ENCODE data around the gene FBP2. TPM values are rescaled to one million over a fixed set of nuclear protein-coding genes. Genes with fewer than 3 reads are reported as not detected.

Gene FBP2
- total RNA-seq, 1 experiment from 2014 or later, result not detected

DNA sequence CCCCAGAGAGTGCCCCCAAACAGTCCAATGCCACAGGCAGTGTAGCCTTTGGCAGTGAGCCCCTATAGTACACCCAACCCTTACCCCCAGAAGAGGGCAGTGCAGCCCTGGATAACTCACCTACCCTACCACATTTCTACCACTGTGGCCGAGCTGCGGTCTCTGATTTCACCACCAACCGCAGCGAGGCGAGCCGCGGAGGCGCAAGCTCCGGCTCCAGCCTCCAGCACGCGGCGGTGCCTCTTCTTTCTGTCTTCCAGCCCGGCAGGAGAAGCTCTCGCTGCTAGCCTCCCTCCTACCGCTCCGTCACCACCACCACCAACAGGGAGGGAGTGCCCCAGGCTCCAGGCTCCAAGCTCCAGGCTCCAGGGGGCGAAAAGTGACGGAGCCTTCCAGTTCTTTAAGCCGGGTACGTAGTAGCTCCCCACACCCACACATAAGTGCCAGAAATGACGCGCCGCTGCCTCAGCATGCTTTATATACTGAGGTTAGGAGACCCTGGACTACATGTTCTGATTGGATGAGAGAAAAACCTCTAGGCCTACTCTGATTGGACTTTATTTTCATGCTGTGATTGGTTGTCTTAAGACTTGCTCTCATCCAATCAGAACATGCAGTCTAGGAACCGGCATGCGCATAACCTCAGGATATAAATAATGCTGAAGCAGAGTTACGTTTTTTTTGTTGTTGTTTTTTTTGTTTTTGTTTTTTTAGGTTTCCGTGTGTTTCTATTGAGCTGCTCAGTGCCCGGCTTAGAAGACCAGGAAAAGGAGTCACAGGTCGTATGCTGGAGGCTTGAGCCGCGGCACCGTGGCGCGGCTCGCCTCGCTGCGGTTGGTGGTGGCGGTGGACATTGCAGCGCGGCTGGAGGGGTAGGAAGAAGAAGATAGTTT is 38.9 kb downstream of the FBP2 start, which contains the start of gene PCAT7 (continued):
- TF ChIP-seq ZFX (IDR thresholded peaks at IDR 0.05), result no peak
- TF ChIP-seq, protein P1, sequence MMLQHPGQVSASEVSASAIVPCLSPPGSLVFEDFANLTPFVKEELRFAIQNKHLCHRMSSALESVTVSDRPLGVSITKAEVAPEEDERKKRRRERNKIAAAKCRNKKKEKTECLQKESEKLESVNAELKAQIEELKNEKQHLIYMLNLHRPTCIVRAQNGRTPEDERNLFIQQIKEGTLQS (IDR thresholded peaks at IDR 0.05), result no peak
- TF ChIP-seq POLR2AphosphoS5 (IDR thresholded peaks at IDR 0.05; ENCODE audit: low read depth, low read length), result peak; percentile 85
- no peak for TF ChIP-seq CEBPB (IDR thresholded peaks at IDR 0.05; ENCODE audit: low read depth)
- TF ChIP-seq SRF (IDR thresholded peaks at IDR 0.05; ENCODE audit: low read depth), result no peak
- TF ChIP-seq POLR2A (IDR thresholded peaks at IDR 0.05; ENCODE audit: borderline replicate concordance, extremely low read depth, insufficient read depth, insufficient read length), result peak; percentile 92

GRCh38 chr9:94554078-94554438 is 39.6 kb downstream of the FBP2 start:
- Histone ChIP-seq H3K36me3 (ENCODE audit: control insufficient read depth in 1 of 2, insufficient read depth in 2 of 2, low read length in 2 of 2) (0 out of 4 replicates have a peak, but pooled peaks cover 0 to 5% of the 10 kb centered on the region in 2 experiments), H2AFZ (ENCODE audit: low read depth, low read length, poor library complexity, severe bottlenecking) (peak overlapping the region; percentile 79), H3K79me2 (ENCODE audit: insufficient read depth, low read length) (0 out of 2 replicates have a peak, but pooled peaks cover 3% of the 10 kb centered on the region), H3K4me1 (ENCODE audit: control insufficient read depth in 1 of 2, insufficient read depth in 2 of 2, low read length in 2 of 2) (peaks cover 6 to 21% of the 10 kb centered on the region in 2 experiments; a peak in 2 of 4 replicates), H3K27ac (ENCODE audit: low read depth, low read length) (peak overlapping the region; percentile 79; the same call in 1 of the 2 replicates), H3K4me2 (ENCODE audit: low read length) (peak overlapping the region; percentile 84), H3K27me3 (ENCODE audit: insufficient read depth, low read length) (no peaks in the 10 kb centered on the region), H3K9me2 (ENCODE audit: insufficient read depth) (no peaks in the 10 kb centered on the region), H3K9me3 (ENCODE audit: control insufficient read depth in 1 of 2, insufficient read depth in 1 of 2, low read depth in 1 of 2, low read length in 2 of 2) (no peaks in the 10 kb centered on the region), H3K9ac (ENCODE audit: low read length) (peak overlapping the region; percentile 75), H3K4me3 (replicated peaks in 1 of 2; ENCODE audit: low read depth in 1 of 2, low read length in 2 of 2) (peak overlapping the region; percentile 69 to 80), H4K20me1 (ENCODE audit: insufficient read depth) (no peaks in the 10 kb centered on the region)
- peak; percentile 49 for ATAC-seq
- intact Hi-C loops (cut with micrococcal nuclease), result loop anchor here (10.0 kb wide), 2 partner anchors 581 to 1661 kb away; no protein-coding TSS in a partner anchor
- no peak for DNase-seq (ENCODE audit: low read depth, low spot score)
- no TSS peak for BruUV-seq (replicated peaks)
- ChIA-PET CTCF (interaction anchor here (0.9 to 1.6 kb wide), 7 partner anchors 46 to 614 kb away, joined by 3 to 11 read pairs (median 6); no protein-coding TSS in a partner anchor), POLR2A (interaction anchor here (1.0 to 1.7 kb wide), 7 partner anchors 16 to 125 kb away, joined by 3 to 6 read pairs (median 4); no protein-coding TSS in a partner anchor), RAD21 (ENCODE audit: low non-redundant PET in 1 of 2, low total read pairs in 2 of 2, uncharacterized antibody in 2 of 2, unreplicated experiment in 2 of 2) (interaction anchor here (0.6 to 0.7 kb wide), 2 partner anchors 115 to 531 kb away, joined by 3 to 4 read pairs; no protein-coding TSS in a partner anchor)
- TF ChIP-seq MAX (IDR thresholded peaks at IDR 0.05) (no peak), REST (IDR thresholded peaks at IDR 0.05; ENCODE audit: low read depth) (no peak), FOSL1 (IDR thresholded peaks at IDR 0.05; ENCODE audit: low read depth) (no peak), EGR1 (IDR thresholded peaks at IDR 0.05; ENCODE audit: low read depth) (no peak), EZH2 (IDR thresholded peaks at IDR 0.05) (no peak)
